ENCODE results near the gene ANKS1B.

The ANKS1B gene

DNA sequence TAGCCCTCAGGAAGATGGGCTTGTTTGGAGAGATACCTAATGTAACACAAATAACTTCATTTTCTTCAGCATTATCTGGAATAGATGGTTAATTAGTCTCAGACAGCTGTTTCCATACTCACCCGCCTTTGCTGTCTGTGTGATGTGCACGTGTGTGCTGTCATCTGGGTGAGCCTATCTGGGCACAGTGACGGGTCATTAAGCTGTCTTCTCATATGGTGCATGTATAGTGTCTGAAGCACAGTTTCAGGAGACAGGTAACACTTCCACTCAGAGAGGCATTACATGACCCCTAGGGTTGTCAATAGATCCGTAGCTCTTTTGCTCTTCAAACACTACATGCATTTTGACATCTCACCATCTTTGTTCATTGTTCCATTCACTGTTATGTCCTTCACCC, 846.3 kb downstream of the ANKS1B start:
- TF ChIP-seq, protein P1, sequence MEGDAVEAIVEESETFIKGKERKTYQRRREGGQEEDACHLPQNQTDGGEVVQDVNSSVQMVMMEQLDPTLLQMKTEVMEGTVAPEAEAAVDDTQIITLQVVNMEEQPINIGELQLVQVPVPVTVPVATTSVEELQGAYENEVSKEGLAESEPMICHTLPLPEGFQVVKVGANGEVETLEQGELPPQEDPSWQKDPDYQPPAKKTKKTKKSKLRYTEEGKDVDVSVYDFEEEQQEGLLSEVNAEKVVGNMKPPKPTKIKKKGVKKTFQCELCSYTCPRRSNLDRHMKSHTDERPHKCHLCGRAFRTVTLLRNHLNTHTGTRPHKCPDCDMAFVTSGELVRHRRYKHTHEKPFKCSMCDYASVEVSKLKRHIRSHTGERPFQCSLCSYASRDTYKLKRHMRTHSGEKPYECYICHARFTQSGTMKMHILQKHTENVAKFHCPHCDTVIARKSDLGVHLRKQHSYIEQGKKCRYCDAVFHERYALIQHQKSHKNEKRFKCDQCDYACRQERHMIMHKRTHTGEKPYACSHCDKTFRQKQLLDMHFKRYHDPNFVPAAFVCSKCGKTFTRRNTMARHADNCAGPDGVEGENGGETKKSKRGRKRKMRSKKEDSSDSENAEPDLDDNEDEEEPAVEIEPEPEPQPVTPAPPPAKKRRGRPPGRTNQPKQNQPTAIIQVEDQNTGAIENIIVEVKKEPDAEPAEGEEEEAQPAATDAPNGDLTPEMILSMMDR (IDR thresholded peaks at IDR 0.05), result no peak

DNA sequence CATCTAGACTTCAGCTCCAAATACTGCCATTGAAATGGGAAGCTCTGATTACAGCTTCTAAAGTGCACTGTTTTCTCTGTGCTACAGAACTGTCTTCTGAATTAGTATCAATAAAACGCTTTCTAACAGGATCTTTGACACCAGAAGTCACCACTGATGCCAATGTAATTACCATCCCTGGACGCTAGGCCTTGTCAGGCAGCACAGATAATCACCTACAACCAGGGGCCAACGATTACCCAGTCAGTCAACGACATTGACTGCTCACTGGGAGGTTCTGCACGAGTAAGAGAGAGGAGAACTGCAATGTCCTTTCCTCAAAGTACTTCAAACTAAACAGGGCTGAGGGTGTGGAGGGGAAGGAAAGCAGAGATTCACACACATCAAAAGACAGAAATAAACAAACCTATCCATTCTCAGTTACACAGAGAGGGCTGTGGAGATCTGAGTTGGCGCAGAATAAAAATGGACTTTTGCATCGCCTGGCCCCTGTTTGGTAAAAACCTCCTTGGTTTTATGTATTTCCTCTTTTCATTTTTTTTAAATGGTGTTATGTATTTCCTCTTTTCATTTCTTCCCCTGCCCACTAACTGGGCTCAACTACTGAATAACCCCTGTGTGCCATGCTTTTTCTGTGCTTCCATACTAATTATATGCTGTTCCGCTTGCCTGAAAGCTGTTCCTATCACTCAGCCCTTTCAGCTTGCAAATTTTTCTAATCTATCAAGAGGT, 847.4 kb downstream of the ANKS1B start:
- TF ChIP-seq, protein P1 (IDR thresholded peaks at IDR 0.05), result no peak

DNA sequence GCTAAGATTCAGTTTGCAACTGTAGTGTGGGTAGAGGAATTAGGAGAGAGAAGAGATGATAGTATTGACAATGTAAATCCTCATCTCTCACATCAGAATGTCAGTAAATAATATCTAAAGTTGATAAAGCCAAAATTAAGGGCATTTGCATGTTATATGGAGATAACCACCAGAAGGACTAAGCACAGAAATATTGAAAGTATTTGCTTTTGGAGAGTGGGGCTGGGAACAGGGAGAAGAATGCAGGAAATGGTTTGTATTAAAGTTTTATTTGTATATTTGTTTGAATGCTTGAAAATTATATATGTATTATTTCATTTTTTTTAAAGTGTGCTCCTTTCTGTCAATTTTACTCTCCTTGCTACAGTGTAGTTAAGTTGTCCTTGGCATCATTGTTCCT, 848.2 kb downstream of the ANKS1B start:
- TF ChIP-seq, protein P1 (IDR thresholded peaks at IDR 0.05), result no peak

DNA sequence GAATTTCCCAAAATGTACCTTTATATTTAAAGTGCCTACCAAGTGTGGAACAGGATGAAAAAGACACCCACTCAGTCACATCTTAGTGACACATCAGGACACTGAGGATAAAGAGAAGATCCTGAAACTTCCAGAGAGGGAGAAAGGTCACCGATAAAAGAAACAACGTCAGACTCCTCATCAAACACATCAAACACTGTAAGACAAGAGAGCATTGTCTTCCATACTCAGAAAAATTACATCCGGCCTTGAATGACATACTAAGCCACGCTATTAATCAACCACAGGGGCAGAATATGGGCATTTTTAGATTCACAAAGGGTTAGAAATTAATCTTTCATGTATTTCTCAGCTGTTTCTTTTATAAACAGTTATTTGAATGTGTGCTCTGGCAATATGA, 849.4 kb downstream of the ANKS1B start:
- TF ChIP-seq, protein P1 (IDR thresholded peaks at IDR 0.05), result no peak

DNA sequence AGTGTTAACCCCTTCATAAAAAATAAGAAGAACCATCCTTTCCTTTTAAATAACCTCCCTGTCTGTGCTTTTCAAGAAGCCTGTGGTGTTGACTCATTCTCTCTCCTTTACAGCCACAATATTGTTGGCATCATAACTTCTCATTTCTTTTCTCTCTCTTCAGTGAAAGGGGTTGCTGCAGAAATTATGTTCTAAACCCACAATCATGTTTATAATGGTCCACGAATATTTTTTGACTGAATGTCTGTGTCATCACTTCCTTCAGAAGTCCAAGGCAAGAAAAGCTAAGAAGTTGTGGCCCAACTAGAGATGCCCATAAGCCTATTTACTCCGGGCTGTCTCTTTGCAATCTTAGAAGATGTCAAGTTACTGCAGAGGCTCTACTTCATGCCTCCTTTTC, 851.3 kb downstream of the ANKS1B start:
- TF ChIP-seq, protein P1 (IDR thresholded peaks at IDR 0.05), result no peak

DNA sequence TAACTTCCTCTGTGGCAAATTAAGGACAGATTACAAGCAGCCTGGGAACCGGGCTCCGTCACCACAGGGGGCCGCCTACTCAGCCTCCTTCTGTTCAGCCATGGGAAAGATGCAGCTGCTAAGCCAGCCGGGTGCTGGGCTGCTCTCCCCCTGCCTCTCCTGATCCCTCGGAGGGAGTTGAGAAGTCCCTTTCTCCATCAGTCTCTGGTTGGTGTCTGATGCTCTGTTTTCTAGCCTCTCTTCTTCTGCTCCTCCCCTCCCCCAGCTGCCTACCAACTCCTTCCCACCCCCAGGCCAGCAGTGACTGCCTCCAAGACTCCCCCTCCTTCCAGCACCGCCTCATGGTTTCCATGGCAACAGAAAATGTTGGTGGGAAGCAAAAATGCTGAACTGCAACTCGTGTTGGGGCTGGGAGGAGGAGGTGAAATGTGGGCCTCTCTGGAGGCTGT, 853.0 kb downstream of the ANKS1B start:
- TF ChIP-seq, protein P1 (IDR thresholded peaks at IDR 0.05), result no peak

DNA sequence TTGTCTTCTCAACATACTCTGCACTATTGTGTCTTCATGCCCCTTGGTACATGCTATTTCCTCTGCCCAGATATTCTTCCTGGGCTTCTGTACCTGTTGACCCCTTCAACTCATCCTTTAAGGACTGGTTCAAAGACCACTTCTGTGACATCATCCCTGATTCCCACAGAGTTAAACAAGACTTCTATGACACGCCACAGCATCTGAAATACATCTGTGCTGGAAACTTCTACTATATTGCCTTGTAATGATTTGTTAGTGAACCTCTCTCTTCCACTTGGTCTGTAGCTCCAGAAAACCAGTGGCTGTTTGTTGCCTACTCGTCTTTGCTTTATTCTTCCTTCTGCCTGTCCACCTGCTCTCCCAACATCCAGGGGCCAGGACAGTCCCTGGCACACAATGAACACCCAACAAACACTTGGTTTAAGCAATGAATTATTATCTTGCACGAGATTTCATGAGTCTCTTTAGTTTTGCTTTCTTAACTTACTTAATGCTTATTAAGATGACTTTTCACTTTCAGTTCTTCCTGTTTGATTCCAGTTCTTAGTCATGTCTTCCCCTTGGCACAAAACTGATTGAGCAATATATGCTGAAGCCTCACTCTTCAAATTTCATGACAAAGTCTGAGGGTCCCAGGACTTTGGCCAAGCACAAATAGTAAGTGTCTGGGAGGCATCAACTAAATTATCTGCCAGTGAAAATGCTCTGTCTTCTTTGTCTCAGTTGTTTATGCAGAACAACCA, 853.8 kb downstream of the ANKS1B start:
- TF ChIP-seq, protein P1 (IDR thresholded peaks at IDR 0.05), result no peak
